ENCODE measurements around the gene DBN1.

Gene DBN1

DNA sequence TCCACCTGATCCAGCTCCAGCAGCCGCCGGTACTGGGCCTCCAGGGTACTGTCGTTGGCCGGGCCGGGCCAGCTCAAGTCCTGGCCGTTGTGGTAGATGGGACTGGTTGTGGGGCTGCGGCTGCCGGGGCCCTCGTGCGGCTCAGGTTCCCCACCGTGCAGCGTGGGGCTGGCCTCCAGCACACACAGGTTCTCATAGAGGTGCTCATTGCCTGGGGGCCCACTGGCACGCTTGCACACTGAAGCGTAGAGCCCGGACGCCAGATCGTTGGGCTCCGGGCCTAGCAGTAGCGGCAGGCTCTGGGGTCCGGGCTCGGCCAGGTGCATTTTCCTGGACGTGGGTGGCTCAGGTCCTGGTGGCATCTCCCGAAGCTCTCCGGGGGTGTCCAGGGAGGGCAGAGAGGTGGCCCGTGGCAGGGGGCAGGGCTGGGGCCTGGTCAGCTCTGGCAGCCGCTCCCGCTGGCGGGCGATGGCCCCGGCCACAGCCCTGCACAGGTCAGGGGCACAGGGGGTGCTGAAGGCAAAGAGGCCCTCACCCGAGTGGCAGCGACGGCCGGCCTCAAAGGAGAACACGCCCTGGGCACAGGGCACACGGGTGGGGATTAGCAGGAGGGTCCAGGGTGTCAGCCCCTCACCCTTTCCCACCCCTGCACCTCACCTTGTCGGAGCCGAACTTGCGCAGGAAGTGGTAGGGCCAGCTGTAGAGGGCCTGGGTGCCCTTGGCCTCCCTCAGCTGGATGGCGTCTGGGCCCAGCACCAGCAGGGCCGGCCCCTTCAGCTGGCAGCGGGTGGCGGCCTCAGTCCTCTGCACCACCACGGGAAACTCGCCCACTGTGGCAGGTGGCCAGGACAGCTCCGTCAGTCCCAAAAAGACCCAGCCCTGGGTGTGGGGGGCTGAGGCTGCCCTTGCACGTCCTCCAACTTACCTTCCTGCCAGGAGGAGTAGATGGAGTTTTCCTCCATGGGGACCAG lies 30.9 kb upstream of the DBN1 start:
- no peak for DNase-seq

DNA sequence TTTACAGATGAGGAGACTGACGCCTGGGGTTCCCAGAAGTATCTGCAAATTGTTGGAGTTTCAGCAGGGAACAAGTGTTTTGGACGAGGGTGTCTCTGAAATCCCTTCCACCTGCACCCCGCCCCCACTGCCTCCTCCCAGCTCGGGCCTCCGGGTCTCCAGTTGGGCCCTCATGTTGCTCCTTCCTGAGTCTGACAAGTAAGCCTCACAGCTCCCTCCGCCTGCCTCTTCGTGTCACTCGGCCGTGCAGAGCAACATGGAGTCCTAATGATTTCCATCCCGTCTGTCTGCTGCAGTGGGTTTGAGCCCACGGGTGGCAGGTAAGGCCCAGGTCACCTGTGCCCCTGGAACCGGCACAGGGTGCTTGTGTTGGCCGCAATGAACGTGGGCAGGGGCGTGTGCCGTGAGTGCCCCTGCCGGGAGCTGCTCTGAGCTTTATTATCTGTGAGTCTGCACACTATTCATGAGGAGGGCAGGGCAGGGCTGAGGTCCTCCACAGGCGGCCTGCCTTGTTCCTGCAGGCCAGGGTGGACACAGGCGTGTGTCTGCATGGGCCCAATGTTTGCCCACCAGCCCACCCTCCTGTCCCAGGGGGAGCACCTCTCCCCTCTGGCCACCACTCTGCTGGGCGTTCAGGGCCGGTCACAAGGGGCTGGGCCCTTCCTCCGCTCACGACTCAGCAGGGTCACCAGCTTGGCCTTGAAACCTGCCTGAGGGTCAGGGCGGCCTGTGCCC lies 30.1 kb upstream of the DBN1 start:
- DNase-seq: no peak

DNA sequence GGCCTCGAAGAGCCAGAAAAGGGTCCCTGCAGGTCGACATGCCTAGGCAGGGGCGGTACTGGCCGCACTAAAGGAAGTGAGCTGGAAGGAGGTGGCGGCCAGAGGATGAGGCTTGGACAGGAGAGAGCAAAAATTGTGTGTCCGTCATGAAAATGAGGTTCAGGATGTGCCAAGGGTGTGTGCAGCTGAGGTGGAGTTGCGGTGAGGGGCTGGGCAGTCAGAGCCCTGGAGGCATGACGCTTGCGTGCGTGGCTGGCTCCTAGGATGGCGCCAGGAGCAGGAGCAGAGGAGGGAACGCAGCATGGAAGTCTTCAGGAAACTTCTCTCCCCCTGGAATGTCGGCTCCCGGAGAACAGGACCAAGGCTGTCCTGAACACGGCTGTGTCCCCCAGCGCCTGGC lies 29.5 kb upstream of the DBN1 start:
- DNase-seq: no peak

DNA sequence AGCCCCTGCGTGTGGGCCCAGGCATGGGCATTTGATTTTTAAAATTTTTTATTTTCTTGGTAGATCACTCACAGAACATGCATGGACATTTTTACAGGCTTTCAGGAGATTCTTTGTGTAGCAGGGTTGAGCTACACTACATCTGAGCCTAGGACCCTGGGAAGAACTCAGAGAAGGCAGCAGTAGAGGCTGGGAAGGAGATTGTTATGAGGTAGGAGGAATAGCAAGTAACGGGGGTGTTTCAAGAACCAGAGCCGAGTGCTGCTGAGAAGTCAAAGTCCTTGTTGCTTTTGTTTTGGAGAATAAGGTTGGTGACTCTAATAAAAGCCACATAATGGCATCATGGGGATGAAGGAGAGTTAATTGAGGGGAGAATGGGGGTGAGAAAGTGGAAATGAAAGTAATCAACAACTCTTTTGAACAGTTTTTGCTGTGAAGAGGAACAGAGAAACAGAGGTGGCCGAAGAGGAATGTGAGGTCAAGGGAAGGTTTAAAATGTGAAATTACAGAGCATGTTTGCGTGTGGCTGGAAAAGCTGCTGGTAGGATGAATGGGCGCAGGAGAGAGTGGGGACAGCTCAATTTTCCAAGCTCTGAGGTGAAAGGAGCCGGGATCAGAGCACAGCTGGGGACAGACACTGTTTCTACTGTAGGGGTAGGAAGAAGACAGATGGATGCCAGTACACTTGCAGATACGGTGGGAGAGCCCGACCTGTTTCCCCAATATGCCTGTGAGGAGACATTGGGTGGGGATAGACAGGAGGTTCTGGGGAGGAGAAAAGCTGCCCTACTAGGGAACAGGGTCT lies 28.6 kb upstream of the DBN1 start:
- no peak for DNase-seq

DNA sequence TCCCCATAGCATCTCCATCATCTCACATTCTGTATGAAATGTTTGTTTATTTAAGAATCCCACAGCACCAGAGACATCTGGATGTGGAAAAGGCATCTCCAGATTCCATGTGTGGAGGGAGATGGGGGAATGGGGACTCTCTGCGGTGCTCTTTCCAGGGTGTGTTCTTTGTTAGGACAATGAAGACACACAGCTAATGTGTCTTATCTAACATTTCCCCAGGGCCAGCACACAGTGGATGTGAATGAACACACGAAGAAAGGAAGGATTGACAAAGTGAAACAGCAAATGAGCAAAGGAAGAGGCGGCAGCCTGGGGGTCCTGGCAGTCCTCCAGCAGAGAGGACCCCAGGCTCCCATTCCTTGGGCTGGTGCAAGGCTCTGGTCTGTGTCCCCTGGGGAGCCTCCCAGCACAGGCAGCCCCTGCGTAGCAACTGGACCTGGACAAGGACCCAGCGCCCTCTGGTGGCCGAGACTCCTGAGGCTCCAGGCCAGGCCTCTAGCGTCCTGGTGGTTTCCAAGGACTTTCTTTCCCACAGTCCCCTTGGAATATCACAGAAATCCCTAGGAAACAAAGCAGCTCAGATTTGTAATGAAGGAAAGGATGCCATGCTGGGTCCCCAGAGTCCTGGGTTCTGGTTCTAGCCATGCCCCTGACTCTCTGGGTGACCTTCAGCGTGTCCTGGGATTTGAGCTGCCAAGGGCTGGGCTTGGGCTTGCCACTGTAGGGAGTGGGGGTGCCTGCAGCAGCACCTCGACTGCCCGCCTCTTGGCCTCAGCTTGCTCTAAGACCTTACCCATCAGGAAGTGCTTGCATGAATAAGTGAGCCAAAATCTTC lies 27.5 kb upstream of the DBN1 start:
- DNase-seq: peak; percentile 42 to 68

DNA sequence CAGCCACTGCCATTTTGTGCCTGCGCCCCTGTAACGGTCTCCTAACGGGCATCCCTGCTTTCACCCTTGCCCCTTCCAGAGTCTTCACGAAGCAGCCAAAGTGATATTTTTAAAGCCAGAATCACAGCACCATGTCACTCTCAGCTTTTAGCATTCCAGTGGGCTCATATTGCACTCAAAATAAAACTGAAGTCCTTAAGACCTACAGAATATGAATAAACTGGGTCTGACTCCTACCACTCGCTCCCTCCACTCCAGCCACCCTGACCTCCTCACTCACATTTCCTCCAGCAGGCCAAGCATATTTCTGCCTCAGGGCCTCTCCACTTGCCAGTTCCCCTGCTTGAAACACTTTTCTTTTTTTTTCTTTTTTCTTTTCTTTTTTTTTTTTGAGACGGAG lies 26.4 kb upstream of the DBN1 start:
- DNase-seq: no peak

DNA sequence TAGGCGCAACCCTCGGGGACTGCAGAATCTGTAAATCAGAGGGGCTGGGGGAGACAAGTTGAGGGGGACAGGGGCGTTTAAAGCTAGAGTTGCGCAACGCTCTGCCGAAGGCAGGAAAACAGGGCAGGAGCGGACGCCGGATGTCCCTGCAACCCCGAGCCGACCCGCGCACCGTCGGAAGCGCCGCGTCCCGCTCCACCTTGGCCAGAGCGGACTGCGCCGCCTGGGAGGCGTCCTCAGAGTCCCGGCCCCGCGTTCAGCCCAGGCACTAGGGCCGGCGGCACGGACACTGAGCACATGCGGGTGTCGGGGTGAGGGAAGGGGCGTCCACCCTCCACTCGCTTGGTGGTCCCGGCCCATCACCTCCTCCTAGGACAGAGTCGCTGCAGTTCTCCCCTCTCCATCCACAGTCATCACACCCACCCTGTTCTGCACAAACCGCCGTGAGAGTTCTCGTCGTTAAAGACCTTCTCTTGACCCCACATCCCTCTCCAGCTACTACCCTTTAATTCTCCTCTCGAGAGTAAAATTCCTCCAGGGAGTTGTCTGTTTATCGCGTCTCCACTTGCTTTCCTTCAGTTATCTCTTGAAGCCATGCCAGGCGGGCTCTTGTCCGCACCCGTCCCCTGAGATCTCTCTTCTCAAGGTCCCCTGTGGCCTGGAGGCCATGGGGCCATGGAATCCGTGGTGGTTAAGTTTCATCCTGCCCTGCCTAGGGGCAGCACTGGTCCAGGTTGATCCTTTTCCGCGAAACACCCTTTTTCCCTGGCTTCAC lies 24.8 kb upstream of the DBN1 start:
- DNase-seq: no peak

DNA sequence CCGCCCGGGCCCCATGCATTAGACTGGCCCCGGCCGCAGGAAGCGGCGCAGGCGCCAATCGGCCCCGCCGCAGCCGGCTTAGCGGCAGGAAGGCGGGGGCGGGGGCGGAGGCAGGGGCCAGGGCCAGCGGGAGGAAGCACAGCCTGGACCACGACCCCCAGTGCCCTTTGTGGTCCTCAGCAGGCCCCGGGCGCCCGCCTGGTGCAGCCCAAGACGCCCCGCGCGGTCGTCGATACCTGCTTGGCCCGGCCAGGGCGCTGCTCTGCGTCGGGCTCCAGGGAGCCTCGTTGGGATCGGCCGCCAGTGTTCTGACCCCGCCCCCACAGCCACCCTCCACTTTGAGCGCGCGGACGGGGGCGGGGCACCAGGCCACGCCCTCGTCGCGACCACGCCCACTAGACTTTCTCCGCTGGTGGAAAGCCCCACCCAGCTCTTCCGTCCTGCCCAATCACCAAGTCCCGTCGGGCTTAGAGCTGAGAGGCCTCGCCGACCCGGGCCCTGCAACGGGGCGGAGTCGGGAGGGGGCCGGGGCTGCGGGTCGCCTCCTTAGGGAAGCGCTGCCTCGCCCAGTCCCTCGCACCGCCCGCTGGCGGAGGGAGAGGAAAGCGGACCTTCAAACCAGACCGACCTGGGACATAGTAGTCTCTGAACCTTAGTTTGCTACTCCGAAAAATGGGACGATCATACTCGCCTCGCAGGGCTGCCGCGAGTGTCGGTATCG lies 24.0 kb upstream of the DBN1 start, which contains the start of gene PDLIM7:
Gene PDLIM7 (minus strand): TSS at position 313 of the 721 bp plus-strand sequence. CDS start 1,092 bp downstream, outside the sequence.
- DNase-seq: peak; percentile 86 to 96

DNA sequence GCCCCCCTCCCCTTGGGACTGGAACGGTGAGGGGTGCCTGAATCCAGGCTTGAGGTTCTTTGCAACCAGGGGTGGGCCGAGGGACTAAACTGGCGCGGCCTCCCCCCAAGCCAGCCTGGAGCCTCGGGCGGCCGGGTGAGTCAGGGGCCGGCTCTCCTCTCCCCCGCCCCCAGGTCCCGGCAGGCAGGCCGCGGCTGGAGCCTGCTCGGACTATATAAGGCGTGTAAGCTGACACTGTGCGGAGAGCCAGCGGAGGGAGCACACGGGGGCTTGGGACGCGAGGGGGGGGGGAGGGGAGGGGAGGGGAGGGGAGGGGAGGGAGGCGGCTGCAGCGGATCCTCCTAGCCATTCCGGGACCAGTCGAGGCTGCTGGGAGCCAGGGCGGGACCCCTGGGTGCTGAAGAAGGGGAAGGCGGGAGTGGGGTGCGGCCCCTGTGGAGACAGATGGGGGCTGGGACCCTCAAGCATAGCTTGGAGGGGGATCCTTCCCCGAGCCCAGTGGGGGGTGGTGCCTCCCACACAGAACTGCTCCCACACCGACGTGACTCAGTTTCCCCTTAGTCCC lies 23.4 kb upstream of the DBN1 start:
- no peak for DNase-seq

DNA sequence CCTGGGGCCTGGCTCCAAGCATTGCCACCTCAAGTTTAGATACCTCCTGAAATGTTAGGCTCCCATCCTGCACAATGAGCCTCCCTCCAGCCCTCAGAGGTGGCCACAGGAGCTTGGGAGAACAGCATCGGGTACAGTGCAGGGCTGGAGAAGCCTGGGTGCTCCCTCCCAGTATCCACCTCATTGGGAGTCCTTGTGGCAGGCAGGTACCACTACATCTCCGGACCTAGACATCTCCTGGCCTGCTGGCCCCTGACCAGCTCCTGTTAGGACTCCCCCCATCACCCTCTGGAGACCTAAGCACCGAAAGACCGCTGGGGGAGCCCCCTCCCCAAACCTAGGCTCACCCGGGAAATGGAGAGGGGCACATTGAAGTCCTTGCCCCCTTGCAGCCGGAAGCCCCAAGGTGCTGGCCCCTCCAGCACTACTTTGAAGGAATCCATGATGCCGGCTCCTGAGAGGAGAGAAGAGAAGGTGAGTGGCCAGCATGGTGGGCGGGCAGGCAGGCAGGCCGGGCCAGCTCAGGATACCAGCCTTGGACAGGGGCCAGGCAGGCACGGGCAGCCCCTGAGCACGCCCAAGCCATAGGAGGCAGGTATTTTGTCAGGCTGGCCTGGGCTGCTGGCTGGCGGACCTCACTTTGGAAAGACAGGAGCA lies 22.8 kb upstream of the DBN1 start:
- DNase-seq: no peak

DNA sequence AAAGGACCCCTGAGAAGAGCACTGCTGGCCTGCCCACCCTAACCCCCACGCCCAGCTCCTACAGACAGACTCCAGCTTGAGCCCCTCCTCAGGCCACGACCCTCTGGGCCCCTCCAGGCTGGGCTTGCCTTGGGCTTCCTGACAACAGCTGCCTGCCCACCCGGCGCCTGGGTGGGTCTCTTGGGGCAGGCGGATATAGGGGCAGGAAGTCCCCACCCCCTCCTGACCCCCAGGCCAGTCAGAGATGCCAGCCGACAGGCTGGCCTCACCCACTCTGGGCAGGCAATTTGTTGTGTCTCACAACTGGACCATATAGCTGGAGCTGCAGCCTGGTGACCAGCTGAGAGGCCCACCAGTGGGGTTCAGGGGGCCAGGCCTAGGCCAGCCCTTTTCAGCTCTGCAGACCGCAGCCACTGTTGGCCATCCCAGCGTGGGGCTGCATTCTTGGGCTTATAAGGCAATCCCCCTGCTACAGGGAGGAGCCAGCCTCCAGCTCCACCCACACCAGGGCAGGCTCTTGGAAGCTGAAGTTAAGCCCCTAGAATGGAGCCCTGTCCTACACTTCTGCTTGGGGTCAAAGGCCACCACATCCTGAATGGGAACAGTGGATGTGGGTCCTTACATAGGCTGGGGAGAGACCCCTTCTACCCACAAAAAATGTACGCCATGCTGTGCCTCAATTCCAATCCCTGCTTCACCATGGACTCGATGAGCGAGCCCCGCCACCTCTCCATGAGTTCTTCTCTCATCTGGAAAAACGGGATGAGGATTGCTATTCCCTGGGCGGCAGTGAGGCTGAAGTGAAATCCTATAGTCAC lies 22.0 kb upstream of the DBN1 start:
- peak in 1 of 2 donors; percentile 47 for DNase-seq

DNA sequence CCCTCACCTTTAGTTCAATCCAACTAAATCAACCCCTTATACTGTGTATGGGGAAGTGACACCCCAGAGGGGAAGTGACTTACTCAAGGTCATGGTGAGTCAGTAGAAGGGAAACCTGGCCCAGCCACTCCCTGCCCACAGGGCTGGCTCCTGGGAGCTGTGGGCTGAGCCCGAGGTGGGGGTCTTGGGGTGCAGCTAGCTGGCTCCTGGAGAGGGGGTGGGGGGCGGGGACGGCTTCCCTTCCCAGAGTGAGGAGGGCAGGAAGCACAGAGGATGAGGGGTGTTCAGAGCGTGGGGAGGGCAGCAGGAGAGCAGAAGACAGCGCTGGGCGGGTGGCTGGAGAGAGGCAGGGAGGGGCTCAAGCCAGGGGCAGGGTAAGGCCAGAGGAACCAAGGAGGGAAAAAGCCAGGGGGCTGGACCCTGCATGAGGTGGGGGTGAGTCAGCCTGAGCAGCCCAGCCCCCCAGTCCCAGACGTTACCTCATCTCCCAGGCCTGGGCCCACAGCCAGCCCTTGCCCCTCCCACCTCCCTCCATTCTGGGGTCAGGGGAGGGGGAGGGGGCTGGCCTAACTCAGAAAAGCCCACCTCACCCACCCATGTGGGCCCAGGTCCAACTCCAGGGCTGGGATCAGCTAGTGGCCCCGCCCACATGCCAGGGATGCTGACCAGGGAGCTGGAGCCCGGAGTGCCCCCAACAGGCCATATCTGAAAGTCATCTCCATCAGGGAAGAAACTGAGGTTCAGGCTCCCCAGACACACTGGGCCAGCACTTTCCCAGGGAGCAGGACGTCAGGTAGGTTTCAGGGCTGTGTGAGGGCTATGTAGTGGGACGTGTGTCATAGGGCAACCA lies 21.1 kb upstream of the DBN1 start:
- peak; percentile 86 to 96 for DNase-seq

DNA sequence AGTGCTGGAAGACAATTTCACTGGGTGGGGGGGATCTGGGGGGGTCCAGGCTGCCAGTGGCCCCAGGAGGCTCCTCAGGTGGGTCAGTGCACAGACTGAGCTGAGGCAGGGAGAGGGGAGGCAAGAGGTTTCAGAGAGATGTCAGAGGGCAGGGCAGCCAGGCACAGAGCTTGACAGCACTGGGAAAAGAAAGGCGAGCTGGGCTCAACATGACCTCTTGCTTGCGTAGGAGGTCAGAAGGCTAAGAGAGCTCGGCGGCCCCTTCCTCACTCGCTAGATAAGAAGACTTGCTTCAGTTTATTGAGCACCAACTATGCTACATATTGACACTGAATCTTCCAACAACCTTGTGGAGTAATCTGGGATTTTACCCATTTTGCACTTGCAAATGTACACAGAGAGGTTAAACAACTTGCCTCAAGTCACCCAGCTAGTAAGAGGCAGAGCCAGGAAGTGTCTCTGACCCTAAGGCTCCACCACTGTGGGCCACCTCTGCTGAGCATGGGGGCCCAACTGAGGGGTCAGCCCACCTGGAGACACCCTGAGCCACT lies 20.4 kb upstream of the DBN1 start:
- DNase-seq: no peak

DNA sequence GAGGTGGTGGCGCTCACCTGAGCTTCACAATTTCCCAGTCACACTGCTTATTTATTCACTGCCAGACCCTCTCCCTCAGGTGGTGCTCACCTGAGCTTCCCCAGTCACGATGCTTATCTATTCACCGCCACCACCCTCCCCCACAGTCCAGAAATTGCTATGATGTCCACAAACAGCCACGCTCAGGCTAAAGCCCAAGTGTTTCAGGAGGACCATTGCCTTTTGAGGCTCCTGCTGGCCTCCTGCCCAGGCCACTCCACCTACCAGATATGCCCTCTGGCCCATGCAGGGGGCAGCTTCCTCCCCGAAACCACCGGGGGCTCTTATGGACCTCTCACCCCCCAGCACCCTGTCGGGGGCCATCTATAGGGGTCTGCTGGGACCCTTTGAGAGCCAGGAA lies 19.4 kb upstream of the DBN1 start:
- no peak for DNase-seq

DNA sequence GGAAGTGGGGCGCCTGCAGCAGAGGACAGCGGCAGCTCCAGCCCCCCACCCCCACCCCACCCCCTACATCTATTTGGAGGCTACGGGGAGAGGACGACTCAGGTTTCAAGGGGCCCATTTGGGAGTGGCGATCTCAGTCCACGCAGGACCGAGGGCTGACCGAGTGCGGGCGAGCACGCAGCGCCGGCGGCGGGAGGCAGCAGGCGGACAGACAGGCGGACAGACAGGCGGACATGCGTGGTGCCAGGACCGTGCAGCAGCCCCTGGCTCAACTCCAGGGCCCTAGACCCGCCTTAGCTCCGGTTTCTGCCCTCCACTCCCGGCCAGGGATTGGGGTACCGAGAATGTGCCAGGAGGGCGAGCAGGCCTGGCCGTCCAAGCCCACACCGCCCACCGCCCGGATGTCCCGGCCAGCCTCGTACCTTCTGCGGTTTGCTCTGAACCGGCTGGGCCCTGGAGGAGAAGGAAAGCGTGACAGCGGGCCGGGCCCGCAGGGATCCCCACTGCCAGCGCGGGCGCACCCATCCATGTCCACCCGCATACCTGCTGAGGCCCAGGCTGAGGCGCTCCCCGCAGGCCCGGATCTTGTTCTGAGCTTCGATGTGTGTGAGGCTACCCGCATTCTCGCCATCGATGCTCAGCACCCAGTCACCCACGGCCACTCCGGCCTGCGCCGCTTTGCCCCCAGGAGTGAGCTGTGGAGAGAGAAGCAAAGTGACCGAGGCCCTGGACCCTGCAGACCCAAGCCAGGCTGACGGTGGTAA lies 18.7 kb upstream of the DBN1 start:
- no peak for DNase-seq

DNA sequence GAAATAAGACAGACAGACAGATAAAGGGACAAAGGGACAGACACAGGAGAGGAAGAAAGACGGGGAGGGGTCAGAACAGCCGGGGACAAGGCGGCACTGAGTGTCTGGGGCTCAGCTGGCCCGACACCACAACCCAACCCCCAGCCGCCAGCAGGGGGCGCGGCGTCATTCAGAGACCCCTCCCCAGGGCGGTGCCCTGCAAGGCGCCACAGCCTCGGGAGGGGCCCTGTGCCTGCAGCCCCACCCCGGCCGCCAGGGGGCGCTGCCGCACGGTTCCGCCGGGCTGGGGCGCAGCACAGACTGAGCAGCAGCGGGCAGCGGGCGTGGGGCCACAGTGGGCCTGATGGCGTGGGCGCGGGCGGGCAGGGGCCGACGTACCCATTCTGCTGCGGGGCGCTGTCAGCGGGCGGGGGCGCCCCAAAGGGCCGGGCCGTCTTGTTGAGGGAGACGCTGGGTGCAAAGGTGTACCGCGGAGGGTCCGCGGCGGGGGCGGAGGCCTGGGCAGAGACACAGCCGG lies 18.1 kb upstream of the DBN1 start:
- DNase-seq: no peak

All from bone marrow (tissue), 2 donors.